ENCODE data around the gene RB1.

RB1 gene

GRCh38 chr13:48400850-48401291, 97.3 kb downstream of the RB1 start:
- H3F3A ChIP-seq (ENCODE audit: insufficient read depth, low read length): no peaks in the 10 kb centered on the region; the same call in 1 of the 2 replicates
- H3K4me1 ChIP-seq (ENCODE audit: insufficient read depth, low read length, severe bottlenecking): peaks cover 13% of the 10 kb centered on the region

GRCh38 chr13:48401480-48401879, 97.9 kb downstream of the RB1 start:
- Histone ChIP-seq H3K9ac (ENCODE audit: low read length) (no peak overlapping the region), H3K27ac (ENCODE audit: low read depth, low read length, poor library complexity, severe bottlenecking) (no peak overlapping the region)

More at GRCh38 chr13:48400850-48401291, 97.3 kb downstream of the RB1 start:
- Histone ChIP-seq H3K36me3 (ENCODE audit: insufficient read depth, low read length) (peaks cover 4% of the 10 kb centered on the region; the same call in 1 of the 2 replicates), H3K9me3 (ENCODE audit: low read length) (no peaks in the 10 kb centered on the region), H3K9me2 (ENCODE audit: low read depth, low read length) (no peaks in the 10 kb centered on the region), H4K20me1 (ENCODE audit: insufficient read depth, low read length) (no peaks in the 10 kb centered on the region), H3K27me3 (ENCODE audit: insufficient read depth, low read length) (no peaks in the 10 kb centered on the region), H3K4me3 (ENCODE audit: low read depth, low read length, poor library complexity, severe bottlenecking) (no peak overlapping the region), H3K79me2 (ENCODE audit: insufficient read depth, low read length) (no peaks in the 10 kb centered on the region), H3K4me2 (ENCODE audit: low read length) (no peak overlapping the region), H3K9ac (ENCODE audit: low read length) (no peak overlapping the region), H2AFZ (ENCODE audit: low read length) (no peak overlapping the region), H3K27ac (ENCODE audit: low read depth, low read length, poor library complexity, severe bottlenecking) (no peak overlapping the region)
- peak; percentile 29; the same call in 1 of the 2 replicates for TF ChIP-seq CTCF (IDR thresholded peaks at IDR 0.05; ENCODE audit: low read length)
- no peak for TF ChIP-seq EZH2 (IDR thresholded peaks at IDR 0.05; ENCODE audit: borderline replicate concordance, low read length)

GRCh38 chr13:48402325-48402932, 98.9 kb downstream of the RB1 start:
- Histone ChIP-seq H3F3A (ENCODE audit: insufficient read depth, low read length) (no peaks in the 10 kb centered on the region; the same call in 1 of the 2 replicates), H3K27me3 (ENCODE audit: insufficient read depth, low read length) (no peaks in the 10 kb centered on the region), H3K9me3 (ENCODE audit: low read length) (no peaks in the 10 kb centered on the region), H3K4me3 (ENCODE audit: low read depth, low read length, poor library complexity, severe bottlenecking) (no peak overlapping the region), H3K79me2 (ENCODE audit: insufficient read depth, low read length) (no peaks in the 10 kb centered on the region), H3K4me1 (ENCODE audit: insufficient read depth, low read length, severe bottlenecking) (peaks cover 13% of the 10 kb centered on the region), H4K20me1 (ENCODE audit: insufficient read depth, low read length) (no peaks in the 10 kb centered on the region), H3K36me3 (ENCODE audit: insufficient read depth, low read length) (peaks cover 6% of the 10 kb centered on the region; the same call in 1 of the 2 replicates), H3K27ac (ENCODE audit: low read depth, low read length, poor library complexity, severe bottlenecking) (no peak overlapping the region), H2AFZ (ENCODE audit: low read length) (no peak overlapping the region), H3K9ac (ENCODE audit: low read length) (no peak overlapping the region), H3K4me2 (ENCODE audit: low read length) (no peak overlapping the region), H3K9me2 (ENCODE audit: low read depth, low read length) (no peaks in the 10 kb centered on the region)
- no peak for TF ChIP-seq CTCF (IDR thresholded peaks at IDR 0.05; ENCODE audit: low read length)
- no peak for TF ChIP-seq EZH2 (IDR thresholded peaks at IDR 0.05; ENCODE audit: borderline replicate concordance, low read length)

More at GRCh38 chr13:48401480-48401879, 97.9 kb downstream of the RB1 start:
- peaks cover 6% of the 10 kb centered on the region; the same call in 1 of the 2 replicates for H3K36me3 ChIP-seq (ENCODE audit: insufficient read depth, low read length)
- H2AFZ ChIP-seq (ENCODE audit: low read length): no peak overlapping the region
- no peaks in the 10 kb centered on the region for H3K9me3 ChIP-seq (ENCODE audit: low read length)
- no peak overlapping the region for H3K4me2 ChIP-seq (ENCODE audit: low read length)
- no peaks in the 10 kb centered on the region; the same call in 1 of the 2 replicates for H3F3A ChIP-seq (ENCODE audit: insufficient read depth, low read length)
- no peaks in the 10 kb centered on the region for H3K27me3 ChIP-seq (ENCODE audit: insufficient read depth, low read length)
- peaks cover 13% of the 10 kb centered on the region for H3K4me1 ChIP-seq (ENCODE audit: insufficient read depth, low read length, severe bottlenecking)
- H4K20me1 ChIP-seq (ENCODE audit: insufficient read depth, low read length): no peaks in the 10 kb centered on the region
- H3K79me2 ChIP-seq (ENCODE audit: insufficient read depth, low read length): no peaks in the 10 kb centered on the region
- no peaks in the 10 kb centered on the region for H3K9me2 ChIP-seq (ENCODE audit: low read depth, low read length)
- TF ChIP-seq EZH2 (IDR thresholded peaks at IDR 0.05; ENCODE audit: borderline replicate concordance, low read length) (no peak), CTCF (IDR thresholded peaks at IDR 0.05; ENCODE audit: low read length) (no peak)
- no peak overlapping the region for H3K4me3 ChIP-seq (ENCODE audit: low read depth, low read length, poor library complexity, severe bottlenecking)
